NCI-H1105 treated with DMSO at 0.1 percent for 48 hours (cell line): Measurements from ENCODE around the gene SMAD7.
A peak's percentile ranks its signal among the peaks of the same experiment; 100 is the strongest.

ENCODE experiments used
- DNase-seq: peaks from one replicate; lab custom pipeline; 2025; lab: John Stamatoyannopoulos, UW

SMAD7 gene, protein sequence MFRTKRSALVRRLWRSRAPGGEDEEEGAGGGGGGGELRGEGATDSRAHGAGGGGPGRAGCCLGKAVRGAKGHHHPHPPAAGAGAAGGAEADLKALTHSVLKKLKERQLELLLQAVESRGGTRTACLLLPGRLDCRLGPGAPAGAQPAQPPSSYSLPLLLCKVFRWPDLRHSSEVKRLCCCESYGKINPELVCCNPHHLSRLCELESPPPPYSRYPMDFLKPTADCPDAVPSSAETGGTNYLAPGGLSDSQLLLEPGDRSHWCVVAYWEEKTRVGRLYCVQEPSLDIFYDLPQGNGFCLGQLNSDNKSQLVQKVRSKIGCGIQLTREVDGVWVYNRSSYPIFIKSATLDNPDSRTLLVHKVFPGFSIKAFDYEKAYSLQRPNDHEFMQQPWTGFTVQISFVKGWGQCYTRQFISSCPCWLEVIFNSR

GRCh38 chr18:48950536-48951447, at the start of gene SMAD7:
SMAD7 (minus strand) TSS chr18:48950965; CDS start chr18:48950424, 541 bp downstream.
- DNase-seq = peak; percentile 44

DNA sequence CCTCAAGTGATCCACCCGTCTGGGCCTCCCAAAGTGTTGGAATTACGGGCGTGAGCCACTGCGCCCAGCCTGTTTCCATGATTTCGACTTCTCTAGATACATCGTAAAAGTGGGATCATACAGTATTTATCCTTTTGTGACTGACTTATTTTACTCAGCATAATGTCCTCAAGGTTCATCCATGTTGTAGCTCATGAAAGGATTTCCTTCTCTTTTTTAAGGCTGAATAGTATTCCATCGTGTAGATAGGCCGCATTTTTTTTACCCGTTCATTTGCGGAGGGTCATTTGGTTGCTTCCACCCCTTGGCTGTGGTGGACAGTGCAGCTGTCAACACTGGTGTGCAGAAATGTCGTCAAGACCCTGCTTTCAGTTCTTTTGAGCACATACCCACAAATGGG, 48.8 kb upstream of the SMAD7 start:
- DNase-seq = no peak

GRCh38 chr18:48997985-48998831, 47.4 kb upstream of the SMAD7 start:
- no peak for DNase-seq

- no peak for DNase-seq
These were observed 46.9 kb upstream of the SMAD7 start for GRCh38 chr18:48997681-48997984.

GRCh38 chr18:48996901-48997463, 46.2 kb upstream of the SMAD7 start:
- no peak for DNase-seq

DNA sequence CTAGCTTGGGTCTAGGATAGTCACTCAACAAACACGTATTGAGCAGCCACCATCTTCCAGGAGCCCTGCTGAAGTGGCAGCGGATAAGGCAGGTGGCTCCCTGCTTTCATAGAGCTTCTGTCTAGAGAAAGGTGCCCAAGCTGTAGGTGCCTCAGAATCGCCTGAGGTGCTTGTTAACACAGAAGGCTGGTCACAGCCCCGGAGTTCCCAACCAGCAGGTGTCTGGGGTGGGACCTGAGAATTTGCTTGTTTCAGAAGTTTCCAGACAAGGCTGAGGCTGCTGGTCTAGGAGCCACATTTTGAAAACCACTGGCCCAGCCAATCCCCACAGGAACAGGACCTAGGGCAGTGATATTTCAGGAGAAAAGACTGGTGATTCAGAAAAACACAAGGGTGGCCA, 45.3 kb upstream of the SMAD7 start:
- DNase-seq = no peak

- no peak for DNase-seq
These were observed 44.4 kb upstream of the SMAD7 start for GRCh38 chr18:48994926-48995835.

DNA sequence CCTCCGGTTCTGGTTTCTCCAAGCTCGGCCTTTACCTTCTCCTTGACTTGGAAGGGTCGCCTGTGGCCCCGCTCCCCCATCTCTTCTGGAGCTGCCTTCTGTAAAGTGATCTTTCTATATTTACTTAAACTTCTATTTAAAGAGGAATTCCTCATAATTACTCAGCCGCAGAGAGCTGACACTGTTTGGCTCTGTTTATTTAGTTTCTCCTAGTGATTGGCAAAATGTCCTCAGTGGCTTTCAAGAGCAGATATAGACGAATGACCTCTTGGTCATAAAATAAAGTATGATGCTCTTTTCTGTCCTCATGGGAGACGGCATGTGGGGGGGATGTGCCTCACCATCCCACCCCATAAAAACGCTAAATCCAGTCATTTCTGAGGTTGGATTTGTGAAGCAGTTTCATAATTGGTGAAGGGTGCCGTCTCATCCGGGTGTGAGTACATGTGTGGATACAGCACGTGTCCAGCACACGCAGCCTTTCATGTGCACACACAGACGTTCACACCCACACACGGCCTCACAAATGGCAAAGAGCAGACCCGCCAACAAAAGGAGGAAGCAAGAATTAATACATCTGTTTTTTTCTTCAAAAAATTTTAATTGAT, 43.4 kb upstream of the SMAD7 start:
- DNase-seq = no peak

- no peak for DNase-seq
These were observed 42.8 kb upstream of the SMAD7 start for GRCh38 chr18:48993586-48993985.

DNA sequence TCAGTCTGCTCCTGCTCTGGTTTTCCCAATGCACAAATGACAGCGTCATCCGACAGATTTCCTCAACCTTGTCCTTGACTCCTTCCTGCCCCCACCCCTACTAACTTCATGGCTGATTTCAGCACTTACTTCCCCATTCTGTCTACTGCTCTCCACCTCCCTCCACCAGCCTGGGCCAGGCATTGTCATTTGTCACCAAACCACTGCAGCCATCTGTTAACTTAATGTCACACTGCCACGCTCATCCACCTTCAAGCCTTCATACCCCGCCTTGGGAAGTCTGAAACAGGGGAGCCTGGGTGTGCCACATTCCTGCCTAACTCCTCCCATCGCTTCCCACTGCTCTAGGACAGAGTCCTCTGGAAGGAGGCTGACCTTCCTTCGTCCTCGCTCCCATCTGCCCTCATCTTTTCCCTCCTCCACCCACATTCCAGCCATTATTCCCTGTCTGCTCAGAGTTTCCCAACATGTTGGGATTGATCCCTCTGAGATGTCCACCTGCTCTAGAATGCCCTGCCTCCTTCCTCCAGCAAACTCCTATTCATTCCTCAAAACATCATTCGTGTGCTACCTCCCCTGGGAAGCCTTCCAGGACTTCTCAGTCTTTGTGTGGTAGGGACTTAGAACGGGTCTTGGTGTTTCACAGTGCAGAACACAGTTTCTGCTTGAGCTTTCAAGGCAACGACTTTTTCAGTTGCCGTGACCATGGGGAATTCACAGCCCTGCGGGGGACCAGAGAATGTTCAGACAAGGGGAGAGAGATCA, 42.2 kb upstream of the SMAD7 start:
- no peak for DNase-seq

DNA sequence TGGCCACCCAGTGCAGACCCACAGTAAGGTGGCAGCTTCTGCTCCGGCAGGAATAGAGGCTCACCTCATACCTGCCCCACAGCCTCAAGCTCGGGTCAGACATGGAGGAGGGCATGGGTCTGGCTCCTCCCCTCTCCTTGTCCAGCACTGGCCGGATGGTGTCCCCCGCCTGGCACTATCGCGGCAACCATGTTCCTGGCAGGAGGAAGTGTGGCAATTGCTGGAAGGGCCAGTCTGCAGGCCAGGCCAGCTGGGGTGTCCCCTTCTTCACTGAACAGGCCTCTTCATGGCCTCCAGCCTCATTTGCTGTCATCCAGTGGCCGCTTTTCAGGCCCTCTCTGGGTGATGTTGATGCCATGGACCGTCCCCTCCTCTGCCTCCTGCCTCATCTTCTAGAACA, 41.4 kb upstream of the SMAD7 start:
- no peak for DNase-seq

DNA sequence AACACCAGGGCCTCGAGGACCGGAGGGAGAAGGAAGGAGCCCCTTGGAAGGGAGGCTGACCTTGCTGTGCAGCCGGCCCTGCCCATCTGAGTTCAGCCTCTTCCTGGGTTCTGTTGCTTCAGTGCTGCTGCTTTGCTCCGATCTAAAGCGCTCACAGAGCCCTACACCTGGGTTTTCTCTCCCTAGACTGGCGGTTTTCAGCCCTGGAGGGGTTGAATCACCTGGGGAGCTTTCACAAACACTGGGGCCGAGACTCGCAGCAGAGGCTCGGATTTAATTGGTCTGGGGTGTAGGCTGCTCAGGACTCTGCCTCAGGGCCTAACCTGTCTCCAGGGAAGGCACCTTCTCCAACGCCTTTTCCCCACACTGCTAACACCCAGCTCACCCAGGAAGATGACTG, 40.9 kb upstream of the SMAD7 start:
- no peak for DNase-seq

DNA sequence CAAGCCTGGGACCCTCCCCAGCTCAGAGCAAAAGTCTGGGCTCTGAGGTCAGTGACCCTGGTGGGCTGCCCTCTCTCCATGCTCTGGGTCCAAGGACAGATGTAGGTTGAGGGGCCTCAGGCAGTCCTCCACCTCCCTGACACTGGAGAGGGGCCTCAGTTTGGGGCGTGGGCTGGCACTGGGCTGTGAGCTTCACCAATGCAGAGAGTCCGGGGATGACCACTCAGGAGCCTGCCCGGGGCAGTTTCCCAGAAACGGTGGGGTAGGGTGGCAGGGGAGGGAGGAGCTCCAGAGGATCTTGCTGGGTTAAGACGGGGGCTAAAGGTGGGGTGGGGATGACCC, 40.5 kb upstream of the SMAD7 start:
- DNase-seq = no peak

- no peak for DNase-seq
These were observed 39.9 kb upstream of the SMAD7 start for GRCh38 chr18:48990481-48991318.

DNA sequence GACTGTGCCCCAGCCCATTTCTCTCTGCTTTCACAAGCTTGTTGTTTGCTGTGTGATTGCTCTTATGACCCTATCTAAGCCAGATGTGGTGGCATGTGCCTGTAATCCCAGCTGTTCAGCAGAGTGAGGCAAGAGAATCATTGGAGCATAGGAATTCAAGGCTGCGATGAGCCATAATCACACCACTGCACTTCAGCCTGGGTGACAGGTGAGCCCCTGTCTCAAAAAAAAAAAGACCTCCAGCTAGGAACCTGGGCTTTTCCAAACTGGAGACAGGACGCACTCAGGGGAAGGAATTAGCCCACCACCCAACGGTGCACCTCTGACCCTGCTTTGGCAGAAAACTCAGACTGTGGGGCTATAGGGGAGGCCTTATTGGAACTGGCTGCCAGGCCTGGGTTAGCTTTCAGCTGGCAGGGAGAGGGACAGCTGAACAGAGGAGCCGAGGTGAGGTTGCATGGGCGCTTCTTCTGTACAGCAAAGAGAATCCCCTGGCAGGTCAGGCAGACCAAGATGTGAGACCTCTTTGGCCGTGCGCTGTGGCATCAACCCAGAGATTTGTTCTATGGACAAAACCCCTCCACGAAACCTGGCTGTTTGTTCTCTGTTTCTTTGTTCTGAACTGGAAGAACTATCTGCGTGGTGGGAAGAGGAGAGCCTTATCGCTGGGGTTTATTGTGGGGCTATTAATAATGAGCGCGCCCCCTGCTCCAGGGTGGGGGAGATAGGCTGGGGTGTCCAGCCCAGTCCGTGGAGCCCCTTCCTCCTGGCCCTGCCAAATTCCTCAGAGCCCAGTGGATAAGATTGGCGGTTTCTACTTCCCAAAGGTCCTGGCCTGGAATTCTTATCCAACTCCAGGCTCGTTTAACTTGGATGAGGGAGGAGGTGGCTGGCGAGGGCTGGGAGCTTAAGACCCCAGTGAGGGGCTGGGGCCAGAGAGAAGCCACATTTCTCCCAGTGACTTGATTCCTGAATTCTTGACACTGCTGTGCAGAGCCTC, 38.8 kb upstream of the SMAD7 start:
- no peak for DNase-seq

DNA sequence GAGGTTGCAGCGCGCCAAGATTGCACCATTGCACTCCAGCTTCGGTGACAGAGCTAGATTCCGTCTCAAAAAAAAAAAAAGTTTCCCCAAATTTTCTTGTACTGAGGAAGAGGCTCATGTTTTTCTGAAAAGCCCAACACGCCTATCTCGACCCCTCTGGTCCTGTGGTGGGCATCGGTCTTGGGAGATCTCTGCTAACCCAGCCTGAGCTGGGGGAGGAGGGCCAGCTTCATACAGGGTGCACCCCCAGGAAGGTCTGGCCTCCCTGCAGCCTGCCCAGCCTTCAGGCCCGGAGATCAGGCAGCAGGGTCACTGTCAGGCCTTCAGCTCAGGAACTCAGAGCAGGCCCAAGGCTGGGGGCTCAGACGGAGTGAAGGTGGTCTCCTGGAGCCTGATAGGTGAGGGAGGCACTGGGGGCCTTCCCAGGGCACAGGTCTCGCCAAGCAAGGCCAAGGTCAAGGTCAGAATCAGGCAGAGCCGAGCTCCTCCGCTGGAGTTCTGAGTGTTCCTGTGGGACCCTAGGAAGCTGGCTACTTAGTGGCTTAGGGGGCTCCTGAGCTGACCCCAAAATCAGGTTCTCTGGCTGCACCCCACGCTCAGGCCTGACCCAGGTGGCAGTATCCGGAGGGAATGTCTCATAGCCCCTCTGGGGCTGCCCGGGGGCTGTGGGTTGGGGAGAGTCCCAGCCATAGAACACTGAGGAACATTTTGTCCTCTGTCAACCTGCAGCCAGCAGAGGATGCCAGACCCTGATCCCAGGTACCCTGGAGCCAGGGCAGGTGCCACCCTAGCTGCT, 37.9 kb upstream of the SMAD7 start:
- DNase-seq = no peak

DNA sequence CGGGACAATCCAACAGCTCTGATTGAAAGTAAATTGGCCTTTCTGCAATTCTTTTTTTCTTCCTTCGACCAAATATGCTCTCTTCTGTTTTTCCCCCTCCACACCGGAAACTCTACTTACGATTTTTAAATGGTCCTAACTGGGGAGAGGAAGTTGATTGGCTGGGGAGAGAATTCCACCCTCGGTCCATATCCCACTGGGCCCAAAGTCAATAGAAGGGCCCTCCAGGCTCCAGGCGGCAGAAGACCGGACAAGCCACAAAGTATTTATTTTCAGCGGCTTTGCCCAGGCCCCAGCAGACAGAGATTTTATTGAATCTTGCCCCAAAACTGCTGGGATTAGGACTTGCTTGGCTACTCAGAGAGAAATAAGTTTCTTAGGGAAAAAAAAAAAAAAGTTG, 37.1 kb upstream of the SMAD7 start:
- DNase-seq = no peak
